GM18511 (cell line): ENCODE data around the gene COPA.

Experiments used
- ATAC-seq: cut with Tn5 transposase; IDR thresholded peaks from one replicate; pipeline ENCODE4 v1.9.1; 2021; ENCODE audit warnings: mild to moderate bottlenecking, moderate library complexity; ENCODE audit not compliant: unreplicated experiment

The COPA gene

GRCh38 chr1:160363010-160363409 lies 20.0 kb upstream of the COPA start:
- no peak for ATAC-seq

GRCh38 chr1:160362168-160362957 lies 19.3 kb upstream of the COPA start:
- ATAC-seq = no peak

GRCh38 chr1:160361814-160362167 lies 18.7 kb upstream of the COPA start:
- no peak for ATAC-seq

GRCh38 chr1:160361199-160361598 lies 18.1 kb upstream of the COPA start:
- no peak for ATAC-seq

GRCh38 chr1:160360227-160360695 lies 17.2 kb upstream of the COPA start:
- ATAC-seq = no peak

GRCh38 chr1:160359559-160360226 lies 16.6 kb upstream of the COPA start:
- ATAC-seq = no peak

- ATAC-seq = no peak
Observed at GRCh38 chr1:160358073-160358472, 15.0 kb upstream of the COPA start.

GRCh38 chr1:160357286-160358002 lies 14.4 kb upstream of the COPA start:
- ATAC-seq = no peak

GRCh38 chr1:160354388-160354985 lies 11.4 kb upstream of the COPA start:
- no peak for ATAC-seq

GRCh38 chr1:160353223-160353622 lies 10.2 kb upstream of the COPA start:
- ATAC-seq = no peak

GRCh38 chr1:160352555-160352954 lies 9.5 kb upstream of the COPA start:
- no peak for ATAC-seq

GRCh38 chr1:160351629-160352028 lies 8.6 kb upstream of the COPA start:
- ATAC-seq = no peak

GRCh38 chr1:160346958-160347357 lies 3.9 kb upstream of the COPA start:
- ATAC-seq = peak; percentile 58

- no peak for ATAC-seq
Observed at GRCh38 chr1:160346463-160346862, 3.4 kb upstream of the COPA start.

GRCh38 chr1:160344936-160345335 lies 1.9 kb upstream of the COPA start:
- no peak for ATAC-seq

GRCh38 chr1:160344241-160344640 lies 1.2 kb upstream of the COPA start:
- no peak for ATAC-seq

- no peak for ATAC-seq
Observed at GRCh38 chr1:160342526-160342925, 524 bp downstream of the COPA start.

GRCh38 chr1:160340866-160341265 lies 2.2 kb downstream of the COPA start:
- ATAC-seq = no peak

GRCh38 chr1:160340146-160340545 lies 2.9 kb downstream of the COPA start:
- no peak for ATAC-seq

GRCh38 chr1:160338580-160338979 lies 4.5 kb downstream of the COPA start:
- no peak for ATAC-seq

- no peak for ATAC-seq
Observed at GRCh38 chr1:160332516-160332915, 10.5 kb downstream of the COPA start.
